ENCODE data around the gene STXBP6.

STXBP6 gene

DNA sequence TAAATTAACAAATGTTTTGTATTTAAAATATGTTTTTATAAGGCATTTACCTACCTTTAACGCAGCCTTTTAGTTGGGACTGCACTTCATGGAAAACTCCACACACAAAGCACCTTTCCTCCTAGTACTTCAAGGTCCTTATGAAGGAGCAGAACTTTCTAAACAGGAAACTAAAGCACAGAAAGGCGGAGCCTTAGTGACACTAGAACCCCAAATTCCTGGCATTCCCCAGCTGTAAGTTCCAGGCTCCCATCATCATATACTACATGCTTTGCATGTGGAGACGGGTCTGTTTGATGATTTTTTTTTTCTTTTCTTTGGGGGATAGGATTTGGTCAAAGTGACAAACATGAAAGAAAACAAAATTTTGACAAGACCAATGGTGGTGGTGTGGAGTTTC, 39.5 kb downstream of the STXBP6 start (continued):
- TF ChIP-seq, protein P1, sequence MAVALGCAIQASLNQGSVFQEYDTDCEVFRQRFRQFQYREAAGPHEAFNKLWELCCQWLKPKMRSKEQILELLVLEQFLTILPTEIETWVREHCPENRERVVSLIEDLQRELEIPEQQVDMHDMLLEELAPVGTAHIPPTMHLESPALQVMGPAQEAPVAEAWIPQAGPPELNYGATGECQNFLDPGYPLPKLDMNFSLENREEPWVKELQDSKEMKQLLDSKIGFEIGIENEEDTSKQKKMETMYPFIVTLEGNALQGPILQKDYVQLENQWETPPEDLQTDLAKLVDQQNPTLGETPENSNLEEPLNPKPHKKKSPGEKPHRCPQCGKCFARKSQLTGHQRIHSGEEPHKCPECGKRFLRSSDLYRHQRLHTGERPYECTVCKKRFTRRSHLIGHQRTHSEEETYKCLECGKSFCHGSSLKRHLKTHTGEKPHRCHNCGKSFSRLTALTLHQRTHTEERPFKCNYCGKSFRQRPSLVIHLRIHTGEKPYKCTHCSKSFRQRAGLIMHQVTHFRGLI (tag by site-specific recombination; IDR thresholded peaks at IDR 0.05): no peak
- TF ChIP-seq ZNF843 (tag by site-specific recombination; IDR thresholded peaks at IDR 0.05) (no peak), ZNF704 (tag by site-specific recombination; IDR thresholded peaks at IDR 0.05) (no peak), SP7 (tag by site-specific recombination; IDR thresholded peaks at IDR 0.05) (no peak), YY2 (tag by site-specific recombination; IDR thresholded peaks at IDR 0.05) (no peak), ZNF48 (tag by site-specific recombination; IDR thresholded peaks at IDR 0.05) (no peak), OVOL3 (tag by site-specific recombination; IDR thresholded peaks at IDR 0.05) (no peak), ZNF791 (tag by site-specific recombination; IDR thresholded peaks at IDR 0.05) (no peak), ZBTB21 (tag by site-specific recombination; IDR thresholded peaks at IDR 0.05) (no peak), PRDM4 (tag by site-specific recombination; IDR thresholded peaks at IDR 0.05) (no peak), ZNF629 (tag by site-specific recombination; IDR thresholded peaks at IDR 0.05) (no peak), ZNF416 (tag by site-specific recombination; IDR thresholded peaks at IDR 0.05) (no peak), ZNF211 (tag by site-specific recombination; IDR thresholded peaks at IDR 0.05; ENCODE audit: low read depth) (no peak)
- TF ChIP-seq, protein P2, sequence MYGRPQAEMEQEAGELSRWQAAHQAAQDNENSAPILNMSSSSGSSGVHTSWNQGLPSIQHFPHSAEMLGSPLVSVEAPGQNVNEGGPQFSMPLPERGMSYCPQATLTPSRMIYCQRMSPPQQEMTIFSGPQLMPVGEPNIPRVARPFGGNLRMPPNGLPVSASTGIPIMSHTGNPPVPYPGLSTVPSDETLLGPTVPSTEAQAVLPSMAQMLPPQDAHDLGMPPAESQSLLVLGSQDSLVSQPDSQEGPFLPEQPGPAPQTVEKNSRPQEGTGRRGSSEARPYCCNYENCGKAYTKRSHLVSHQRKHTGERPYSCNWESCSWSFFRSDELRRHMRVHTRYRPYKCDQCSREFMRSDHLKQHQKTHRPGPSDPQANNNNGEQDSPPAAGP (tag by site-specific recombination; IDR thresholded peaks at IDR 0.05): no peak
- TF ChIP-seq, protein P3, sequence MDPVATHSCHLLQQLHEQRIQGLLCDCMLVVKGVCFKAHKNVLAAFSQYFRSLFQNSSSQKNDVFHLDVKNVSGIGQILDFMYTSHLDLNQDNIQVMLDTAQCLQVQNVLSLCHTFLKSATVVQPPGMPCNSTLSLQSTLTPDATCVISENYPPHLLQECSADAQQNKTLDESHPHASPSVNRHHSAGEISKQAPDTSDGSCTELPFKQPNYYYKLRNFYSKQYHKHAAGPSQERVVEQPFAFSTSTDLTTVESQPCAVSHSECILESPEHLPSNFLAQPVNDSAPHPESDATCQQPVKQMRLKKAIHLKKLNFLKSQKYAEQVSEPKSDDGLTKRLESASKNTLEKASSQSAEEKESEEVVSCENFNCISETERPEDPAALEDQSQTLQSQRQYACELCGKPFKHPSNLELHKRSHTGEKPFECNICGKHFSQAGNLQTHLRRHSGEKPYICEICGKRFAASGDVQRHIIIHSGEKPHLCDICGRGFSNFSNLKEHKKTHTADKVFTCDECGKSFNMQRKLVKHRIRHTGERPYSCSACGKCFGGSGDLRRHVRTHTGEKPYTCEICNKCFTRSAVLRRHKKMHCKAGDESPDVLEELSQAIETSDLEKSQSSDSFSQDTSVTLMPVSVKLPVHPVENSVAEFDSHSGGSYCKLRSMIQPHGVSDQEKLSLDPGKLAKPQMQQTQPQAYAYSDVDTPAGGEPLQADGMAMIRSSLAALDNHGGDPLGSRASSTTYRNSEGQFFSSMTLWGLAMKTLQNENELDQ (tag by site-specific recombination; IDR thresholded peaks at IDR 0.05; ENCODE audit: low read depth): no peak

DNA sequence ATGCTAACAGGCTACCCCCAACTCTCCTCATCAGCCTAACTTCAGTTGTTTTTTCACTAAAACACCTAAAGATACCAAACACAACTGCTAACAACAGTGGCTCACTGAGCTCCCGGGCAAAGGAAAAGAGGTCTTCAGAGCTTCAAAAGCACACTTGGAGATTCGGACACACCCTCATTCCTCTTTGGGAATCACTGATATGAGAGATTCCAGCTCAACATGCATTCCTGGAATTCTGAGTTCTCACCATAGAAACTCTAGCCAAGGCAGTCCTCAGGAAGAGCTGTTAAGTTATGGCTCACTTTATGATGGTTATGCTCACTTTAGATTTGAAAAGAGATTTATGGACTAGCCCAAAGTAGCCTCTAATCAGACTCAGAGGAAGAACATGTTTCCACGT, 40.1 kb downstream of the STXBP6 start:
- Histone ChIP-seq H3K36me3 (ENCODE audit: control insufficient read depth in 2 of 2, insufficient read depth in 1 of 2, low read length in 2 of 2) (no peaks in the 10 kb centered on the region), H3K4me3 (ENCODE audit: low read depth, low read length) (no peak overlapping the region), H3K9me3 (ENCODE audit: control insufficient read depth, insufficient read depth, low read depth, low read length) (no peaks in the 10 kb centered on the region), H3K27ac (ENCODE audit: extremely low read depth, low read depth, low read length) (no peak overlapping the region), H3K4me1 (ENCODE audit: control insufficient read depth, insufficient read depth, low read length) (peaks cover 29% of the 10 kb centered on the region)
- ChIA-PET POLR2A (no interaction called here), CTCF (interaction anchor here (1.0 kb wide), 1 partner anchor 204 kb away, joined by 3 read pairs; no protein-coding TSS in a partner anchor)
- TF ChIP-seq FEZF1 (tag by site-specific recombination; IDR thresholded peaks at IDR 0.05) (peak; percentile 37), TCF7L2 (IDR thresholded peaks at IDR 0.05; ENCODE audit: borderline replicate concordance, low read depth, low read length) (no peak), ELK4 (IDR thresholded peaks at IDR 0.05; ENCODE audit: borderline replicate concordance, low read depth, low read length) (no peak), ZNF645 (tag by site-specific recombination; IDR thresholded peaks at IDR 0.05) (no peak), ZNF184 (tag by site-specific recombination; IDR thresholded peaks at IDR 0.05) (no peak), ZNF416 (tag by site-specific recombination; IDR thresholded peaks at IDR 0.05) (no peak)
- TF ChIP-seq, protein P4, sequence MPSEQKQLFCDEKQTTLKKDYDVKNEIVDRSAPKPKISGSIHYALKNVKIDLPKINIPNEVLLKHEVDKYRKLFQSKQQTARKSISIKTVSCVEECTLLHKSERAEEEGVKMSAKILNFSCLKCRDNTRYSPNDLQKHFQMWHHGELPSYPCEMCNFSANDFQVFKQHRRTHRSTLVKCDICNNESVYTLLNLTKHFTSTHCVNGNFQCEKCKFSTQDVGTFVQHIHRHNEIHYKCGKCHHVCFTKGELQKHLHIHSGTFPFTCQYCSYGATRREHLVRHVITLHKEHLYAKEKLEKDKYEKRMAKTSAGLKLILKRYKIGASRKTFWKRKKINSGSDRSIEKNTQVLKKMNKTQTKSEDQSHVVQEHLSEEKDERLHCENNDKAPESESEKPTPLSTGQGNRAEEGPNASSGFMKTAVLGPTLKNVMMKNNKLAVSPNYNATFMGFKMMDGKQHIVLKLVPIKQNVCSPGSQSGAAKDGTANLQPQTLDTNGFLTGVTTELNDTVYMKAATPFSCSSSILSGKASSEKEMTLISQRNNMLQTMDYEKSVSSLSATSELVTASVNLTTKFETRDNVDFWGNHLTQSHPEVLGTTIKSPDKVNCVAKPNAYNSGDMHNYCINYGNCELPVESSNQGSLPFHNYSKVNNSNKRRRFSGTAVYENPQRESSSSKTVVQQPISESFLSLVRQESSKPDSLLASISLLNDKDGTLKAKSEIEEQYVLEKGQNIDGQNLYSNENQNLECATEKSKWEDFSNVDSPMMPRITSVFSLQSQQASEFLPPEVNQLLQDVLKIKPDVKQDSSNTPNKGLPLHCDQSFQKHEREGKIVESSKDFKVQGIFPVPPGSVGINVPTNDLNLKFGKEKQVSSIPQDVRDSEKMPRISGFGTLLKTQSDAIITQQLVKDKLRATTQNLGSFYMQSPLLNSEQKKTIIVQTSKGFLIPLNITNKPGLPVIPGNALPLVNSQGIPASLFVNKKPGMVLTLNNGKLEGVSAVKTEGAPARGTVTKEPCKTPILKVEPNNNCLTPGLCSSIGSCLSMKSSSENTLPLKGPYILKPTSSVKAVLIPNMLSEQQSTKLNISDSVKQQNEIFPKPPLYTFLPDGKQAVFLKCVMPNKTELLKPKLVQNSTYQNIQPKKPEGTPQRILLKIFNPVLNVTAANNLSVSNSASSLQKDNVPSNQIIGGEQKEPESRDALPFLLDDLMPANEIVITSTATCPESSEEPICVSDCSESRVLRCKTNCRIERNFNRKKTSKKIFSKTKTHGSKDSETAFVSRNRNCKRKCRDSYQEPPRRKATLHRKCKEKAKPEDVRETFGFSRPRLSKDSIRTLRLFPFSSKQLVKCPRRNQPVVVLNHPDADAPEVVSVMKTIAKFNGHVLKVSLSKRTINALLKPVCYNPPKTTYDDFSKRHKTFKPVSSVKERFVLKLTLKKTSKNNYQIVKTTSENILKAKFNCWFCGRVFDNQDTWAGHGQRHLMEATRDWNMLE (tag by site-specific recombination; conservative IDR thresholded peaks at IDR 0.05; ENCODE audit: low read depth): no peak

All from HEK293 (cell line).